GM06990 (cell line): ENCODE results near the gene BRAF.
"Not testable (repeated sequence)": the region's sequence is repeated elsewhere in the genome, so short reads cannot be mapped to it uniquely, and the experiment has no call there.

Source experiments
- DNase-seq: peaks from one replicate; pipeline ENCODE4 v3.0.0-alpha.2; 2011; ENCODE audit not compliant: insufficient read length; ENCODE audit errors: extremely low read depth
- H3K27me3 ChIP-seq: replicated peaks from 2 replicates; pipeline ENCODE4 v1.6.0; 2011; ENCODE audit warnings: low read length; ENCODE audit not compliant: control insufficient read depth, insufficient read depth
- H3K36me3 ChIP-seq: 2 replicates; pipeline ENCODE4 v1.5.1; 2011; ENCODE audit warnings: low read length; ENCODE audit not compliant: control insufficient read depth, insufficient read depth
- H3K4me3 ChIP-seq: replicated peaks from 2 replicates; pipeline ENCODE4 v1.5.1; 2011; ENCODE audit warnings: low read depth, mild to moderate bottlenecking, control low read depth, low read length
- TF ChIP-seq, protein P1 (sequence below): IDR thresholded peaks from 2 replicates; pipeline ENCODE4 v1.5.1; 2011; ENCODE audit warnings: low read length, control low read depth, mild to moderate bottlenecking, inconsistent platforms; ENCODE audit not compliant: insufficient read depth, poor library complexity, severe bottlenecking

BRAF gene

DNA sequence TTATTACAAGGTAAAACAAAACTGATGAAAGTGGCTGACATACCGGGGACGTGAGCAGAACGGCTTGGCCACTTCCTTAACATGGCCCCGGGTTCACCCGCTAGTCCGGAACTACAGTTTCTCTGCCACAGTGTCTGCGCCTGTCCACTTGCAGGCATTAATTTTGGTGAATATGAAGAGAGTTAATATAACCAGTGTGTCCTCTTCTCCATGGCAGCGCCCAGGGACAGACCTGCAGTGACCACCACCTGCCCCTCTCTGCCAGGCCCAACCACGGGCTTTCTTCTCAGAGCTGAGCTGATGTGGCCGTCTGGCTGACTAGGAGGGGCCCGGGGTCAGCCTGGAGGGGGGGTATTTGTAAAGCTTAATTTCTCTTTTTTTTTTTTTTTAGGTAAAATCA, 229.3 kb downstream of the BRAF start:
- DNase-seq, result no peak
- Histone ChIP-seq H3K36me3 (no peaks in the 10 kb centered on the region; the same call in 1 of the 2 replicates), H3K27me3 (no peaks in the 10 kb centered on the region), H3K4me3 (no peak overlapping the region)
- TF ChIP-seq, protein P1, sequence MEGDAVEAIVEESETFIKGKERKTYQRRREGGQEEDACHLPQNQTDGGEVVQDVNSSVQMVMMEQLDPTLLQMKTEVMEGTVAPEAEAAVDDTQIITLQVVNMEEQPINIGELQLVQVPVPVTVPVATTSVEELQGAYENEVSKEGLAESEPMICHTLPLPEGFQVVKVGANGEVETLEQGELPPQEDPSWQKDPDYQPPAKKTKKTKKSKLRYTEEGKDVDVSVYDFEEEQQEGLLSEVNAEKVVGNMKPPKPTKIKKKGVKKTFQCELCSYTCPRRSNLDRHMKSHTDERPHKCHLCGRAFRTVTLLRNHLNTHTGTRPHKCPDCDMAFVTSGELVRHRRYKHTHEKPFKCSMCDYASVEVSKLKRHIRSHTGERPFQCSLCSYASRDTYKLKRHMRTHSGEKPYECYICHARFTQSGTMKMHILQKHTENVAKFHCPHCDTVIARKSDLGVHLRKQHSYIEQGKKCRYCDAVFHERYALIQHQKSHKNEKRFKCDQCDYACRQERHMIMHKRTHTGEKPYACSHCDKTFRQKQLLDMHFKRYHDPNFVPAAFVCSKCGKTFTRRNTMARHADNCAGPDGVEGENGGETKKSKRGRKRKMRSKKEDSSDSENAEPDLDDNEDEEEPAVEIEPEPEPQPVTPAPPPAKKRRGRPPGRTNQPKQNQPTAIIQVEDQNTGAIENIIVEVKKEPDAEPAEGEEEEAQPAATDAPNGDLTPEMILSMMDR, result no peak

- no peaks in the 10 kb centered on the region for H3K27me3 ChIP-seq
- TF ChIP-seq, protein P1, result no peak
- H3K4me3 ChIP-seq, result no peak overlapping the region
- H3K36me3 ChIP-seq, result peaks cover 1% of the 10 kb centered on the region; the same call in 1 of the 2 replicates
- DNase-seq, result no peak
These were observed 230.1 kb downstream of the BRAF start for GRCh38 chr7:140694592-140694991.

- DNase-seq, H3K36me3 ChIP-seq, H3K27me3 ChIP-seq, H3K4me3 ChIP-seq: not testable (repeated sequence)
These were observed 230.9 kb downstream of the BRAF start for GRCh38 chr7:140693849-140694248.

DNA sequence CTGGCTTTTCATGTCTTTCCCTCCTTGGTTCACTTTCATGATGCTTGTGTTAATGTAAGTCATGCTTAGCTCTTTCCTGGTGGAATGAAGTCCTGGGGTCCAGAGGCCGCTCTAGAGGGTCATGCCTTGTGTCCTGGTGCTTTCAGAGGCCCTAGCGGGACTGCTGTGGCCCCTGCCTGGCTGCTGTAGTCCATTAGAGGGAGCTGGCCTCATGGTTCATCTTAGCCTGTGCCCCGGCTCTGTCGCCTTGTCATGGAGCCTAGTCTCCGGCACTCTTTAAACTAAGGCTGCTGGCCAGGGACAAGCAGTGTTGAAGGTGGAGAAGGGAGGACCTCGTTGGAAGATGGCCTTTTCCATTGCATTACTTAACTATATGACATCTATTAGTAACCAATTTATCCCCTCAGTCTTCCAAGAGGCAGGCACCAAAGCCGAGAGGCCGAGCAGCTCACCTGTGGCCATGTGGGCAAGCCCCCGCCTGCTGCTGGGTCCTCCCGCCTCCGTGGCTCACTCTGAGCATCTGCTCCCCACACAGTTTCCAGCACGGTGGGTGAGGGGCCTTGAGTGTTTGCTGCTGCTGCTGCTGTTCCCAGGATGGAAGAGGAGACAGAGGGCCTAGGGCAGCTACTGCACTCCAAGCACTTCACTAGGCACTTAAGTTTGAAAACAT, 233.2 kb downstream of the BRAF start:
- TF ChIP-seq, protein P1, result no peak
- H3K4me3 ChIP-seq, result no peak overlapping the region
- H3K36me3 ChIP-seq, result peaks cover 1% of the 10 kb centered on the region; the same call in 1 of the 2 replicates
- no peaks in the 10 kb centered on the region for H3K27me3 ChIP-seq
- no peak for DNase-seq

DNA sequence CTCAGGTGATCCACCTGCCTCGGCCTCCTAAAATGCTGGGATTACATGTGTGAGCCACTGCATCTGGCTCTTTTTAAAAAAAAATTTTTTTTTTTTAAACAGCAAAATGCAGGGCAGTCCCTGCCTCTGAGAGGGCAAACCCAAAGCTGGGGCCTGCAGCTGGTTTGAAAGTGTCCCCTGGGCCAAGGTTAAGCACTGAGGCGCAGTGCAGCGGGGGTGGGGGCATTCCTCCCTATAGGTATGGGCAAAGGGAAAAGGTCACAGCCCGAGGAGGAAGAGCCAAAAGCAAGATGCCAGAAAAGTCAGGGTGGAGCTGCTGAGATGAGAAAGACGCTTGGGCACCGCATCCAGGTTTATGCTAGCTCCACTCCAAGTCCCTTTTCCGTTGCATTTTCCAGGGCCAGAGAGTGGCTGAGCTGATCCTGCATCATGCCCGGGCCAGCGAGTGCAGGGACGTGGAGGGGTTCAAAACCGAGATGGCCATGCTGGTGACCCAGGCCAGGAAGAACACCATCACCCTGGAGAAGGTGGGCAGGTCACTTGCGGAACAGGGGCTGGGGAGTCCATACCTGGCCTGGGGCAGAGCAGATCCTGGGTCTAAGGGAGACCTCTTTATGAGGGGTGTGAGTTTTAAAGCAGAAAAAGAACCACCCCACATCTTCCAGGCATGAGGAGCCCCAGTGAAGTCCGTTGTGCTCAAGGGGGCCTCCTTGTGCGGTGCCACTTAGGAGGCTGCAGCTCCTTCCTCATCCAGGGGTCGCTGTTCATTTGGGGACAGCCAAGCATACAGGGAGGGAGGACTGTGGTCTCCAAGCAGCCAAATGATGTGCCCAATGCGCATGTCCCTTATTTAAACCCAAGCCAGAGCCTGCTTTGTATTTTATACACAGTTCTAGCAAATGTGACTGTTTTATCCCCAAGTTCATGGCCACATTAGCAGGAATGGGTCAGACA, 235.3 kb downstream of the BRAF start:
- H3K36me3 ChIP-seq, result peaks cover 4% of the 10 kb centered on the region
- H3K4me3 ChIP-seq, result no peak overlapping the region
- TF ChIP-seq, protein P1, result no peak
- no peaks in the 10 kb centered on the region for H3K27me3 ChIP-seq
- DNase-seq, result no peak

GRCh38 chr7:140688341-140688740, 236.4 kb downstream of the BRAF start:
- TF ChIP-seq, protein P1, result no peak
- peaks cover 5% of the 10 kb centered on the region for H3K36me3 ChIP-seq
- no peaks in the 10 kb centered on the region for H3K27me3 ChIP-seq
- no peak for DNase-seq
- no peak overlapping the region for H3K4me3 ChIP-seq
